ENCODE results near the gene FIGNL2. TPM values are rescaled to one million over a fixed set of nuclear protein-coding genes. Genes with fewer than 3 reads are reported as not detected.

The FIGNL2 gene
- total and polyA plus RNA-seq, 2 experiments from 2014 or later = 1.1 to 5.2 TPM

GRCh38 chr12:51883998-51884675, 35.6 kb upstream of the FIGNL2 start:
- no peak overlapping the region for H2AFZ ChIP-seq
- H3K9me2 ChIP-seq (ENCODE audit: insufficient read depth) = no peaks in the 10 kb centered on the region
- peaks cover 16% of the 10 kb centered on the region for H3K27me3 Mint-ChIP-seq (ENCODE audit: insufficient read depth, low read depth, poor library complexity)
- no peaks in the 10 kb centered on the region for H3K36me3 Mint-ChIP-seq (ENCODE audit: low read depth)
- no peak overlapping the region for H3K4me3 ChIP-seq
- no peaks in the 10 kb centered on the region; the same call in 1 of the 3 replicates for H3K9me3 Mint-ChIP-seq
- no peak overlapping the region for H3K4me2 ChIP-seq
- peaks cover 4% of the 10 kb centered on the region; the same call in 1 of the 2 replicates for H3K4me1 ChIP-seq (ENCODE audit: insufficient read depth)
- H3K36me3 ChIP-seq (ENCODE audit: insufficient read depth) = no peaks in the 10 kb centered on the region
- TF ChIP-seq ZNF114 (CRISPR knock-in tag; IDR thresholded peaks at IDR 0.05) (no peak), JUNB (IDR thresholded peaks at IDR 0.05; ENCODE audit: unreplicated experiment) (no peak), EZH2phosphoT487 (IDR thresholded peaks at IDR 0.05; ENCODE audit: unreplicated experiment) (no peak), ZNF462 (CRISPR knock-in tag; IDR thresholded peaks at IDR 0.05) (no peak)
- H3K27me3 ChIP-seq (ENCODE audit: insufficient read depth) = peaks cover 11% of the 10 kb centered on the region; the same call in 1 of the 2 replicates
- H3K27ac ChIP-seq (ENCODE audit: low read depth) = no peak overlapping the region
- H3F3A ChIP-seq (replicated peaks; ENCODE audit: low read depth) = peaks cover under 1% of the 10 kb centered on the region; the same call in 1 of the 2 replicates
- DNase-seq (ENCODE audit: low spot score) (no peak), ATAC-seq (no peak)
- no peak overlapping the region for H3K27ac Mint-ChIP-seq
- peaks cover 11% of the 10 kb centered on the region; the same call in 1 of the 3 replicates for H3K4me1 Mint-ChIP-seq
- no peaks in the 10 kb centered on the region for H3K79me2 ChIP-seq (replicated peaks; ENCODE audit: insufficient read depth)
- no peaks in the 10 kb centered on the region for H4K20me1 ChIP-seq (replicated peaks; ENCODE audit: insufficient read depth)
- no peak overlapping the region for H3K4me3 Mint-ChIP-seq

GRCh38 chr12:51883295-51883694, 34.8 kb upstream of the FIGNL2 start:
- Mint-ChIP-seq H3K4me1 (peaks cover 10% of the 10 kb centered on the region; the same call in 1 of the 3 replicates), H3K9me3 (no peaks in the 10 kb centered on the region; the same call in 1 of the 3 replicates), H3K4me3 (no peak overlapping the region), H3K36me3 (ENCODE audit: low read depth) (no peaks in the 10 kb centered on the region), H3K27me3 (ENCODE audit: insufficient read depth, low read depth, poor library complexity) (peaks cover 12% of the 10 kb centered on the region), H3K27ac (no peak overlapping the region)
- DNase-seq (ENCODE audit: low spot score) = no peak
- Histone ChIP-seq H3K9me2 (ENCODE audit: insufficient read depth) (no peaks in the 10 kb centered on the region), H3K4me1 (ENCODE audit: insufficient read depth) (0 out of 2 replicates have a peak, but pooled peaks cover 2% of the 10 kb centered on the region), H3K79me2 (replicated peaks; ENCODE audit: insufficient read depth) (no peaks in the 10 kb centered on the region), H3K36me3 (ENCODE audit: insufficient read depth) (no peaks in the 10 kb centered on the region), H3K4me2 (no peak overlapping the region), H3K27me3 (ENCODE audit: insufficient read depth) (peaks cover 3% of the 10 kb centered on the region; the same call in 1 of the 2 replicates), H4K20me1 (replicated peaks; ENCODE audit: insufficient read depth) (no peaks in the 10 kb centered on the region), H3F3A (replicated peaks; ENCODE audit: low read depth) (no peaks in the 10 kb centered on the region; the same call in 1 of the 2 replicates), H3K4me3 (no peak overlapping the region), H3K27ac (ENCODE audit: low read depth) (no peak overlapping the region), H2AFZ (no peak overlapping the region)
- no peak for ATAC-seq
- no peak for TF ChIP-seq STAT1 (IDR thresholded peaks at IDR 0.05; ENCODE audit: unreplicated experiment)
- no peak for TF ChIP-seq CREB1 (CRISPR knock-in tag; IDR thresholded peaks at IDR 0.05; ENCODE audit: low read depth)
- no peak for TF ChIP-seq ZNF114 (CRISPR knock-in tag; IDR thresholded peaks at IDR 0.05)
- TF ChIP-seq NANOG (IDR thresholded peaks at IDR 0.05; ENCODE audit: borderline replicate concordance) = no peak
- no peak for TF ChIP-seq JUNB (IDR thresholded peaks at IDR 0.05; ENCODE audit: unreplicated experiment)
- no peak for TF ChIP-seq POLR2AphosphoS5 (IDR thresholded peaks at IDR 0.05; ENCODE audit: low read depth)
